Esophagus muscularis mucosa (tissue), 4 donors: ENCODE results near the gene POLR3GL. TPM values are rescaled to one million over a fixed set of nuclear protein-coding genes. Genes with fewer than 3 reads are reported as not detected.

Experiments used
- DNase-seq: peaks from one replicate; pipeline ENCODE4 v3.0.0-alpha.2; 2017; ENCODE audit errors: extremely low spot score
- H3K27ac ChIP-seq, 4 donors: fragments of 200-600 bp; sonication (generic); replicated peaks in 1 of 4; 1 replicate in 3 of 4; 2 replicates in 1 of 4; pipeline ENCODE4 v1.5.1; 2016 to 2019; ENCODE audit warnings: mild to moderate bottlenecking in 1 of 4
- H3K27me3 ChIP-seq, 4 donors: fragments of 200-600 bp; sonication (generic); one replicate each; pipeline versions ENCODE4 v1.5.1 to v1.6.0; 2016 to 2019
- H3K36me3 ChIP-seq, 4 donors: fragments of 200-600 bp; sonication (generic); one replicate each; pipeline ENCODE4 v1.5.1; 2016 to 2019
- H3K4me1 ChIP-seq, 4 donors: fragments of 200-600 bp; sonication (generic); one replicate each; pipeline ENCODE4 v1.5.1; 2016 to 2019
- H3K4me3 ChIP-seq, 4 donors: fragments of 200-600 bp; sonication (generic); 1 replicate in 2 of 4; 2 replicates in 2 of 4; pipeline ENCODE4 v1.5.1; 2016 to 2019; ENCODE audit warnings: mild to moderate bottlenecking in 4 of 4, moderate library complexity in 1 of 4
- H3K9me3 ChIP-seq, 4 donors: fragments of 200-600 bp; sonication (generic); 1 replicate in 3 of 4; 2 replicates in 1 of 4; pipeline ENCODE4 v1.5.1; 2016 to 2019
- EP300 ChIP-seq: sonication (generic); formaldehyde crosslinking; IDR thresholded peaks from one replicate; pipeline ENCODE4 v1.6.1; 2017; ENCODE audit warnings: antibody characterized with exemption
- POLR2A ChIP-seq: fragments of 450-650 bp; IDR thresholded peaks from one replicate; pipeline ENCODE4 v1.6.1; 2017; ENCODE audit warnings: antibody characterized with exemption, moderate library complexity, mild to moderate bottlenecking, low read depth
- POLR2AphosphoS5 ChIP-seq, 2 donors: sonication (generic); formaldehyde crosslinking; IDR thresholded peaks; one replicate each; pipeline ENCODE4 v1.6.1; 2017; ENCODE audit warnings: antibody characterized with exemption in 2 of 2
- WGBS: methylation state at CpG from one replicate; pipeline ENCODE4 v1.1.5; 2018; 5-methylcytosine and 5-hydroxymethylcytosine counted together
- intact Hi-C: fragments of 100-400 bp; cut with DNase I; formaldehyde crosslinking; loops from one replicate; pipeline ENCODE4 v1.15.1; 2023
- total RNA-seq, 4 donors: library from RNA; depleted of rRNA; stranded (reverse); fragments of >200 nt; gene quantifications; one replicate each; pipeline versions ENCODE4 v1.1.0 to v1.2.1, GENCODE V29; 2016
- TF ChIP-seq, protein P1 (sequence below), 3 experiments: fragments of 200-600 bp in 2 of 3; fragments of 450-650 bp in 1 of 3; sonication (generic) in 2 of 3; IDR thresholded peaks; one replicate each; pipeline ENCODE4 v1.5.1; 2017 to 2019; ENCODE audit warnings: antibody characterized with exemption in 3 of 3, mild to moderate bottlenecking in 2 of 3, moderate library complexity in 1 of 3

Gene POLR3GL
- total RNA-seq, 4 donors from 2014 or later: 29.0 to 41.5 (median 35.5) TPM

DNA sequence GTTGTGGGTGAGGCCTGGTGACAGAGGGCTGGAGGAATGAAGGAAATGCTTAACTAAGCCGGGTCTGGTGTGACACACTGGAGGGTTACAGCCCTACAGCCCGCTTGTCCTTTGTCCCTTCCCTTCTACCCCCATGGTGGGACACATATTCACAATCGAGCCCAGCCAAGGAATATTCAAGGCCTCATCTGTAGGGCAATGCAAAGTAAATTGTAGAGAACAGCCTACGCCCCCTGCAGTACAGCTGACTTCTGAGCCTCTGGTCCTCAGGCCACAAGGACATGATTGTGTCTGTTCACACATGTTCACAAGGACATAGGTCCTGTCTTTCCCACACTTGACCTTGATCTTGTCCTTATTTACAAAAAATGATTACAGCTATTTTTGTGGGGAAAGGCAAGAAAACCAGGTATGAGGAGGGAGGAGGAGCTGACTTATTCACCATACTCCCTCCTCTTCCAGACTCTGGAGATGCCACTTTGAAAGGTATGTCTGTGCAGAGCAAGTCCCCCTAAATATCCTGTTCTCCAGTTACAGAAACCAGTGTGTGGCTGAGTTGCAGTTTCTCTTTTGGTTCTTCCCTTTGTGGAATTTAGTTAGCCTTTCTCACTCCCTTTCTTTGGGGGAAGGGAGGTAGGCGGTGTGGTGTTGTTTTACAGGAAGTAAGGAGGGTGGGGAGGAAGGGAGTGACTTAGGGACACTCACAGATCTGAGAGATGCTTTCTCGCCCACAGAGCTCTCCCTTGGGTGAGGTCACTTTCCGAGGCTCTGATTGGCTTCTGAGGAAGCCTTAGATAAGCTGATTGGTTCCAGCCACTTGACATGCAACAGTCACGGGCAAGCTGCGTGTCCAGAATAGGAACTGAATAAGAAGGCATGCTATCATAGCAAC, 14.6 kb downstream of the POLR3GL start:
- TF ChIP-seq, protein P1, sequence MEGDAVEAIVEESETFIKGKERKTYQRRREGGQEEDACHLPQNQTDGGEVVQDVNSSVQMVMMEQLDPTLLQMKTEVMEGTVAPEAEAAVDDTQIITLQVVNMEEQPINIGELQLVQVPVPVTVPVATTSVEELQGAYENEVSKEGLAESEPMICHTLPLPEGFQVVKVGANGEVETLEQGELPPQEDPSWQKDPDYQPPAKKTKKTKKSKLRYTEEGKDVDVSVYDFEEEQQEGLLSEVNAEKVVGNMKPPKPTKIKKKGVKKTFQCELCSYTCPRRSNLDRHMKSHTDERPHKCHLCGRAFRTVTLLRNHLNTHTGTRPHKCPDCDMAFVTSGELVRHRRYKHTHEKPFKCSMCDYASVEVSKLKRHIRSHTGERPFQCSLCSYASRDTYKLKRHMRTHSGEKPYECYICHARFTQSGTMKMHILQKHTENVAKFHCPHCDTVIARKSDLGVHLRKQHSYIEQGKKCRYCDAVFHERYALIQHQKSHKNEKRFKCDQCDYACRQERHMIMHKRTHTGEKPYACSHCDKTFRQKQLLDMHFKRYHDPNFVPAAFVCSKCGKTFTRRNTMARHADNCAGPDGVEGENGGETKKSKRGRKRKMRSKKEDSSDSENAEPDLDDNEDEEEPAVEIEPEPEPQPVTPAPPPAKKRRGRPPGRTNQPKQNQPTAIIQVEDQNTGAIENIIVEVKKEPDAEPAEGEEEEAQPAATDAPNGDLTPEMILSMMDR (IDR thresholded peaks at IDR 0.05): peak; percentile 7 to 17 (median 12)
- TF ChIP-seq POLR2AphosphoS5 (IDR thresholded peaks at IDR 0.05): peak in 1 of 2 donors; percentile 96
- TF ChIP-seq POLR2A: peak; percentile 6
- peak; percentile 77 for TF ChIP-seq EP300

DNA sequence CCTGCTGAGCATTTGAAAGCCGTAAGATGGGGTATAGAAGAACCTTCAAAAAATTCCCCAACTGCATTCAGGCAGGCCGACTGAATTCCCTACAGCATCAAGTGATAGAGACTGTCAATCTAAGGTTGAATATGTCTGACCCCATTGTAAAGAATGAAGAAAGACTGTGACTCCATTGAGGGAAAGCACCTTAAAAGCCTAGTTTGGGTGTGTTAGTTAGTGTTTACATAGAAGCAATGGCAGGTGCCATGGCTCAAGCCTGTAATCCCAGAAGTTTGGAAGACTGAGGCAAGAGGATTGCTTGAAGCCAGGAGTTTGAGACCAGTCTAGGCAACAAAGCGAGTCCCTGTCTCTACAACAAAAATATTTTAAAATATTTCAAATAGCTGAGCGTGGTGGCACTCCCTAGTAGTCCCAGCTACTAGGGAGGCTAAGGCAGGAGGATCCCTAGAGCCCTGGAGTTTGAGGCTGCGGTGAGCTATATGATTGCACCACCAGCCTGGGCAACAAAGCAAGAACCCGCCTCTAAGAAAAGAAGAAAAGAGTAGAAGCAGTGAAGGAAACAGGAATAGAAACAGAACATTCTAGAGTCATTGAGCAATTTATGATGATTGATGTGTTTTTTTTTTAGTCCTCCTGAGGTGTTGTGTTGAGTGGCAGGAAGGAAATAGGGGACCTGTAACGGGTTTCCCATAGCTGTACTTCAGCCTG, 15.4 kb downstream of the POLR3GL start:
- DNase-seq: no peak
- WGBS: 38% methylated on average over 7 of the region's 7 CpGs
- no peaks in the 10 kb centered on the region for H3K9me3 ChIP-seq
- H3K27ac ChIP-seq: peak overlapping the region; percentile 89 to 96 (median 93)
- TF ChIP-seq POLR2A (no peak), POLR2AphosphoS5 (IDR thresholded peaks at IDR 0.05) (no peak), EP300 (no peak)
- TF ChIP-seq, protein P1 (IDR thresholded peaks at IDR 0.05): no peak
- peak overlapping the region; percentile 1 to 44 (median 24) for H3K4me3 ChIP-seq
- H3K36me3 ChIP-seq: peaks cover 0 to 10% (median 3%) of the 10 kb centered on the region in 4 donors
- intact Hi-C loops: no loop called here
- H3K27me3 ChIP-seq: no peaks in the 10 kb centered on the region
- peaks cover 71 to 80% (median 78%) of the 10 kb centered on the region in 4 donors for H3K4me1 ChIP-seq

More for the DNA sequence above, 14.6 kb downstream of the POLR3GL start:
- Histone ChIP-seq H3K27ac (peak overlapping the region; percentile 89 to 96 (median 93)), H3K4me3 (peak overlapping the region; percentile 38 to 50 (median 41)), H3K9me3 (no peaks in the 10 kb centered on the region), H3K27me3 (no peaks in the 10 kb centered on the region), H3K4me1 (peaks cover 63 to 72% (median 70%) of the 10 kb centered on the region in 4 donors), H3K36me3 (peaks cover 0 to 12% (median 5%) of the 10 kb centered on the region in 4 donors)
- intact Hi-C loops: no loop called here
- 2% methylated on average over 9 of the region's 9 CpGs for WGBS
- DNase-seq: peak; percentile 99

DNA sequence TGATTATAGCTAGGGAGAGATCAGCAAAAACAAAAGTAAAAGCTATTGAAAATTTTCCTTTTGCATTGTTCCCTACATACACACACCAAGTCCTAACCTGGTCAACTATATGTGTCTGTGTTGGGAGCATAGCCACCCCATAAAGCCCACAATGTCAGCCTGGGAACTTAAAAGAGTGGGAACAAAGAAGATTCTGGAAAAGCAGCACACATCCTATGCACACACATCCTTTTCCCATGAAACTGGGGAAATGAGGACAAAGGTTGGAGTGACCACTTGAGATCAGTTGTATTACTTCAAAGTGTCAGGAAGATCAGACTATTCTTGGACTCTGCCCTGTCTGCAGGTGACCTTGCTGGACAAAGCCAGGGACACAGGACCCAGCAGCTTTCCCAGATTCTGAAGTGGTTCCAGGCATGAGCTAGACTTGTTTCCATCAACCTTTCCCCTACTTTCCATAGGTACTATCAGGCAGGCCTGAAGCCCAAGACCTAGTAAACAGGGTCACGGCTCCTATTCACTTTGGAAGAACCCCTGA, 16.0 kb downstream of the POLR3GL start:
- peak overlapping the region in 2 of 4 donors; percentile 40 to 44 for H3K4me3 ChIP-seq
- DNase-seq: no peak
- intact Hi-C loops: no loop called here
- 91% methylated on average over 1 of the region's 1 CpG for WGBS
- peaks cover 0 to 3% (median 0%) of the 10 kb centered on the region in 4 donors for H3K36me3 ChIP-seq
- H3K9me3 ChIP-seq: no peaks in the 10 kb centered on the region
- TF ChIP-seq EP300: no peak
- TF ChIP-seq POLR2AphosphoS5 (IDR thresholded peaks at IDR 0.05): peak in 1 of 2 donors; percentile 4
- TF ChIP-seq, protein P1 (IDR thresholded peaks at IDR 0.05): no peak
- H3K27me3 ChIP-seq: no peaks in the 10 kb centered on the region
- peaks cover 77 to 87% (median 85%) of the 10 kb centered on the region in 4 donors for H3K4me1 ChIP-seq
- H3K27ac ChIP-seq: peak overlapping the region; percentile 89 to 96 (median 93)

GRCh38 chr1:145982010-145982723, 17.7 kb downstream of the POLR3GL start:
- DNase-seq: no peak
- H3K4me3 ChIP-seq: peak overlapping the region in 1 of 4 donors; percentile 6
- intact Hi-C loops: loop anchor here (2.0 kb wide), 1 partner anchor 17 kb away; no protein-coding TSS in a partner anchor
- H3K4me1 ChIP-seq: peaks cover 87 to 100% (median 97%) of the 10 kb centered on the region in 4 donors
- TF ChIP-seq EP300 (no peak), POLR2AphosphoS5 (IDR thresholded peaks at IDR 0.05) (peak in 1 of 2 donors; percentile 87)
- TF ChIP-seq, protein P1 (IDR thresholded peaks at IDR 0.05): no peak
- H3K27ac ChIP-seq: peak overlapping the region; percentile 89 to 96 (median 93)
- whole genome bisulfite sequencing: 53% methylated on average over 6 of the region's 6 CpGs
- H3K36me3 ChIP-seq: no peaks in the 10 kb centered on the region
- H3K27me3 ChIP-seq: no peaks in the 10 kb centered on the region
- no peaks in the 10 kb centered on the region for H3K9me3 ChIP-seq
